ENCODE results near the gene POU6F1. TPM values are rescaled to one million over a fixed set of nuclear protein-coding genes. Genes with fewer than 3 reads are reported as not detected.

POU6F1 gene
- total and polyA plus RNA-seq, 9 donors, result 4.6 to 10.3 (median 7.6) TPM

DNA sequence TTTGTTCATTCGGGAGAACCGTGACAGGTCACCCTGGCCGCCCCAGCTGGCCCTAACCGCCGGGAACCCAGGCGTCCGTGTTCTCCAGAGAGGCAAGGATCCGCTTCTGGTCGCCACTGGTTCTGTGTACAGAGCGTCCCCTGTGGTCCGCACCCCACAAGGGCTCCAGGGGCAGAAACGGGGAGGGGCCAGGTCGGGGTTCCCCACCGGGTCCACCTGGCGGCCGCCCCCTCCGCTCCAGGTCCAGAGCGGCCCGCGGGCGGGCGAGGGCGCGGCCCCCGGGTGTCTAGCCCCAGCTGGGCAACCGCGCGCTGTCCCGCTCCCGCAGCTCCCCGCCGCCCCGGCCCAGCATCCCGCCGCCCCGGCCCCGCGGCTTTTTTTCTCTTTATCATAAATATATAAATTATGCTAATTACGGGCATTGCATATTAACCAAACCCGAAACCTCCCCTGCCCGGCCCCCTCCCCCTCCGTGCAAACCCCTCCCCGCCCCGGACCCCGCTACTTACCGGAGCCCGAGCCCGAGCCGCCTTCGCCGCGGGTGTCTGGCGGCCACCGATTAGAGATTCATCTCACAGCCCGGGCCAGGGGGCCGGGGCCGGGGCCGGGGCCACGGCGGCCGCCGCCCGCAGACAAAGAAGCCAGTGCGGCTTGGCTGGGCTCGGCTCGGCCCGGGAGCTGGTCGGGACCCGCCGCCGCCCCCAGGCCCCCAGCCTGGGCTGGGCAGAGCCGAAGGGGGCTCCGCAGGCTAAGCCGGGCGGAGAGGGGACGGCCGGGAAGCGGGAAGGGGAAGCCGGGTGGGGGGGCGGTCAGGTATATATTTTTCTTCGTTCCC, 512 bp downstream of the POU6F1 start:
- Histone ChIP-seq H3K36me3 (ENCODE audit: control insufficient read depth, insufficient read depth, low read length) (no peaks in the 10 kb centered on the region), H3K27me3 (ENCODE audit: control insufficient read depth, insufficient read depth, low read length) (no peaks in the 10 kb centered on the region), H3K4me3 (ENCODE audit: low read length) (peak overlapping the region; percentile 82), H3K4me1 (ENCODE audit: control insufficient read depth, insufficient read depth, low read length) (peaks cover 15% of the 10 kb centered on the region), H3K27ac (ENCODE audit: low read length) (peak overlapping the region; percentile 94), H3K9me3 (replicated peaks; ENCODE audit: control insufficient read depth, low read depth, low read length) (no peaks in the 10 kb centered on the region)
- WGBS (ENCODE audit: insufficient coverage), result under 1% methylated on average over 43 of the region's 81 CpGs
- DNase-seq, result peak; percentile 45

- peak overlapping the region; percentile 82 for H3K4me3 ChIP-seq (ENCODE audit: low read length)
- no peaks in the 10 kb centered on the region for H3K36me3 ChIP-seq (ENCODE audit: control insufficient read depth, insufficient read depth, low read length)
- H3K27ac ChIP-seq (ENCODE audit: low read length), result peak overlapping the region; percentile 42
- no CpG with 5 or more reads among the region's 7 CpGs for WGBS (ENCODE audit: insufficient coverage)
- no peaks in the 10 kb centered on the region for H3K9me3 ChIP-seq (replicated peaks; ENCODE audit: control insufficient read depth, low read depth, low read length)
- DNase-seq, result no peak
- H3K4me1 ChIP-seq (ENCODE audit: control insufficient read depth, insufficient read depth, low read length), result peaks cover 15% of the 10 kb centered on the region
- no peaks in the 10 kb centered on the region for H3K27me3 ChIP-seq (ENCODE audit: control insufficient read depth, insufficient read depth, low read length)
Observed at GRCh38 chr12:51216642-51217041, 1.2 kb downstream of the POU6F1 start.

GRCh38 chr12:51214895-51215294, 3.0 kb downstream of the POU6F1 start:
- no peak overlapping the region for H3K4me3 ChIP-seq (ENCODE audit: low read length)
- peaks cover 15% of the 10 kb centered on the region for H3K4me1 ChIP-seq (ENCODE audit: control insufficient read depth, insufficient read depth, low read length)
- H3K27ac ChIP-seq (ENCODE audit: low read length), result no peak overlapping the region
- H3K36me3 ChIP-seq (ENCODE audit: control insufficient read depth, insufficient read depth, low read length), result no peaks in the 10 kb centered on the region
- no peaks in the 10 kb centered on the region for H3K9me3 ChIP-seq (replicated peaks; ENCODE audit: control insufficient read depth, low read depth, low read length)
- H3K27me3 ChIP-seq (ENCODE audit: control insufficient read depth, insufficient read depth, low read length), result no peaks in the 10 kb centered on the region
- 77% methylated on average over 3 of the region's 5 CpGs for WGBS (ENCODE audit: insufficient coverage)
- DNase-seq, result no peak

DNA sequence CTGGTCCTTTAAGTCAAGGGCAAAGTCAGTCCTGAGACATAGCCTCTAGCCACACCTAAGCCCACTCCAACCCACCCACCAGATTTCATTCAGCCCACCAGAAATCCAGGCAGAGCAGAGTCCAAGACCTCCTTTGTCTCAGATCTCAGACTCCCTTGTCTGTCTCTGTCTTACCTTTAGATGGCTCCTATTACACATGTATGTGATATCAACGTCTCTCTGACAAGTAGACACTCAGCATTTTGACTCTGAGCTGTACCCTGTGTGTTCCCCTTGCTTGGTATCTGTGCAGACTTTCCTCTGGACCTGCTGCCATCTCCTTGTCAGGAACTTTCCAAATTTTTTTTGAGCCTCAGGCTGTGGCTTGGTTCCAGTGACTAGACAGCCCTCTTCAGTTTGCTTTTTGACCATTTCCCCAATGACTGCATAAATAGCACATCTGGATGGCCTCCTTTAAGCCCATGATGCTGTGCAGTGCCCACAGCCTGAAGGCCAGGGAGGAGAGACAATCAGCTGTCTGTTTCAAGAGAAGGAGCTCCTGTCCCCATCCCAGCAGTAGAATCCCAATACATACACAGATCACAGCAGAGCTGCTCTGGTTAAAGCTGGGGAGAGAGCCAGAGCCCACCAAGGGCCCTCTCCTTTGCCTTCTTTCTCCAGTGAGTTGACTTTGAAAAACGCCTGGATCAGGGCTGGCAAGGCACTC, 7.0 kb downstream of the POU6F1 start:
- no peak overlapping the region for H3K27ac ChIP-seq (ENCODE audit: low read length)
- no peaks in the 10 kb centered on the region for H3K4me1 ChIP-seq (ENCODE audit: control insufficient read depth, insufficient read depth, low read length)
- DNase-seq, result no peak
- no peaks in the 10 kb centered on the region for H3K27me3 ChIP-seq (ENCODE audit: control insufficient read depth, insufficient read depth, low read length)
- H3K4me3 ChIP-seq (ENCODE audit: low read length), result no peak overlapping the region
- H3K36me3 ChIP-seq (ENCODE audit: control insufficient read depth, insufficient read depth, low read length), result no peaks in the 10 kb centered on the region
- WGBS (ENCODE audit: insufficient coverage), result 66% methylated on average over 2 of the region's 2 CpGs
- H3K9me3 ChIP-seq (replicated peaks; ENCODE audit: control insufficient read depth, low read depth, low read length), result no peaks in the 10 kb centered on the region

GRCh38 chr12:51209259-51209658, 8.6 kb downstream of the POU6F1 start:
- WGBS (ENCODE audit: insufficient coverage), result no CpG with 5 or more reads among the region's 2 CpGs
- Histone ChIP-seq H3K27me3 (ENCODE audit: control insufficient read depth, insufficient read depth, low read length) (no peaks in the 10 kb centered on the region), H3K4me3 (ENCODE audit: low read length) (no peak overlapping the region), H3K9me3 (replicated peaks; ENCODE audit: control insufficient read depth, low read depth, low read length) (no peaks in the 10 kb centered on the region), H3K27ac (ENCODE audit: low read length) (no peak overlapping the region), H3K36me3 (ENCODE audit: control insufficient read depth, insufficient read depth, low read length) (peaks cover 4% of the 10 kb centered on the region), H3K4me1 (ENCODE audit: control insufficient read depth, insufficient read depth, low read length) (no peaks in the 10 kb centered on the region)
- DNase-seq, result no peak

DNA sequence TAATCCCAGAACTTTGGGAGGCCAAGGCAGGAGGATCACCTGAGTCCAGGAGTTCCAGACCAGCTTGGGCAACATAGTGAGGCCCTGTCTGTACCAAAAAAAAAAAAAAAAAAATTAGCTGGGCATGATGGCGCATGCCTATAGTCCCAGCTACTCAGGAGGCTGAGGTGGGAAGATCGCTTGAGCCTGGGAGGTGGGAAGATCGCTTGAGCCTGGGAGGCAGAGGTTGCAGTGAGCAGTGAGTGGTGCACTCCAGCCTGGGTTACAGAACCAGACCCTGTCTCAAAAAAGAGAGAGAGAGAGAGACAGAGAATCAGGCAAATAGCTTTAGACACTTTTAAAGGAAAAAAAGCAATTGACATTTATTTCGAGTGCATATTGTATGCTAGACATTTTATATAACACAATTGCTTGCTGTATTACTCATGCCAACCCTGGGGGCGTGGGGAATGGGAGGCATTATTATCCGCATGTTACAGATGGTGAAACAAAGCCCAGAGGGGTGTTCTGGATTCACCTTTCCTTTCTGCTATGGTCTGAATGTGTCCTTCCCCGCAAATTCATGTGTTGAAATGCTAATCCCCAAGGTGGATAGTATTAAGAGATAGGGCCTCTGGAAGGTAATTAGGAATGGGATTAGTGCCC, 9.7 kb downstream of the POU6F1 start:
- Histone ChIP-seq H3K27me3 (ENCODE audit: control insufficient read depth, insufficient read depth, low read length) (no peaks in the 10 kb centered on the region), H3K9me3 (replicated peaks; ENCODE audit: control insufficient read depth, low read depth, low read length) (no peaks in the 10 kb centered on the region), H3K4me3 (ENCODE audit: low read length) (no peak overlapping the region), H3K4me1 (ENCODE audit: control insufficient read depth, insufficient read depth, low read length) (no peaks in the 10 kb centered on the region), H3K36me3 (ENCODE audit: control insufficient read depth, insufficient read depth, low read length) (peaks cover 8% of the 10 kb centered on the region), H3K27ac (ENCODE audit: low read length) (no peak overlapping the region)
- 100% methylated on average over 2 of the region's 7 CpGs for WGBS (ENCODE audit: insufficient coverage)
- no peak for DNase-seq

DNA sequence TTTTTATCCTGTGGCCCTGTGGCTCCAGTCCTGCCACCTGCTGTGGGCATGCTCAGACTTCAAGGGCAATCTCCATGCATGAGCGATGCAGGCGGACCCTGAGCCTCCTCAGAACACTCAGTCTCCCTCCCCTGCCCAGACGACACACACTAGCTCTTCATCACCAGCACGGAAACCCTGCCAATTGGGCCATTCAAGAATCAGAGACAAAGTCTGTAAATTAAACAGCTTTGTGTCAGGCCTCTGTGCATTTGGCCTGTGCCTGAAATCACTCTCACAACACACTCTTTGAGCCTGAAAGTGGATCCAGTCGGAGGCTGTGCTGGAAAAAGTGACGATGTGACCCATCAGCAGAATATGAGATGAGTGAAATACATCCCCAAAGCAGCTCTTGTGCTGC, 12.5 kb downstream of the POU6F1 start:
- Histone ChIP-seq H3K4me3 (ENCODE audit: low read length) (no peak overlapping the region), H3K36me3 (ENCODE audit: control insufficient read depth, insufficient read depth, low read length) (peaks cover 8% of the 10 kb centered on the region), H3K27me3 (ENCODE audit: control insufficient read depth, insufficient read depth, low read length) (no peaks in the 10 kb centered on the region), H3K9me3 (replicated peaks; ENCODE audit: control insufficient read depth, low read depth, low read length) (no peaks in the 10 kb centered on the region), H3K4me1 (ENCODE audit: control insufficient read depth, insufficient read depth, low read length) (no peaks in the 10 kb centered on the region), H3K27ac (ENCODE audit: low read length) (no peak overlapping the region)
- WGBS (ENCODE audit: insufficient coverage), result 82% methylated on average over 4 of the region's 6 CpGs
- no peak for DNase-seq

DNA sequence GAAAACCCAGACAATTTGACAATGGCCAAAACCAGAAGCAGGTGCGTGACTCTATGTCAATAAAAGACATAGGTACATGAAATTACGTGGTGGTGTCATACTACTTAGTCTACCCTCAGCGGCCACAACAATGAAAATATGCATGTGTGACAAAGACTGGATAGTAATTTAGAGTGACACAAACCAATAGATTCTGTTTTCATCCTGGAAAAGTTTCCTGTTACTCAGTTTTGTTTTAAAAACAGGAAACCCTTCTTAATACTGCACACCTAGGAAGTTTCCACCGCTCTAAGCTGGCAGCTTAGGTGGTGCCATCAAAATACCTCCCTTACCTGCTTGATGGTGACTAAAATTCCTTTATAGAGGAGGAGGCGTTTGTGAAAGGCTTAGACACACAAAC, 15.1 kb downstream of the POU6F1 start:
- no CpG with 5 or more reads among the region's 5 CpGs for whole genome bisulfite sequencing (ENCODE audit: insufficient coverage)
- H3K4me3 ChIP-seq (ENCODE audit: low read length), result no peak overlapping the region
- peaks cover 20% of the 10 kb centered on the region for H3K36me3 ChIP-seq (ENCODE audit: control insufficient read depth, insufficient read depth, low read length)
- no peaks in the 10 kb centered on the region for H3K4me1 ChIP-seq (ENCODE audit: control insufficient read depth, insufficient read depth, low read length)
- H3K9me3 ChIP-seq (replicated peaks; ENCODE audit: control insufficient read depth, low read depth, low read length), result no peaks in the 10 kb centered on the region
- H3K27ac ChIP-seq (ENCODE audit: low read length), result no peak overlapping the region
- H3K27me3 ChIP-seq (ENCODE audit: control insufficient read depth, insufficient read depth, low read length), result no peaks in the 10 kb centered on the region
- DNase-seq, result no peak

DNA sequence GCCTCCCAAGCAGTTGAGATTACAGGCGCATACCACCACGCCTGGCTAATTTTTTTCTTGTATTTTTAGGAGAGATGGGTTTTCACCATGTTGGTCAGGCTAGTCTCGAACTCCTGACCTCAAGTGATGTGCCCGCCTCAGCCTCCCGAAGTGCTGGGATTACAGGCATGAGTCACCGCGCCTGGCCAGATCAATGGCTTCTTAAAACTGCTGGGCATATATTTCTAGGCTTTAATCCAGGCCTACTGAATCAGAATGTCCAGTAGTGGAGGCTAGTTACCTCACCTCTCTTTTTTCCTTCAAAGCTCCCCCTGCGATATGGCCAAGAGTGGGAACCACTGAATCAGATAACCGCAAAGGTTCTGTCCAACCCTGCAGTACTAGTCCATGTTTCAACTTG, 17.1 kb downstream of the POU6F1 start:
- DNase-seq, result no peak
- Histone ChIP-seq H3K27ac (ENCODE audit: low read length) (no peak overlapping the region), H3K4me1 (ENCODE audit: control insufficient read depth, insufficient read depth, low read length) (no peaks in the 10 kb centered on the region), H3K36me3 (ENCODE audit: control insufficient read depth, insufficient read depth, low read length) (peaks cover 24% of the 10 kb centered on the region), H3K4me3 (ENCODE audit: low read length) (no peak overlapping the region), H3K9me3 (replicated peaks; ENCODE audit: control insufficient read depth, low read depth, low read length) (no peaks in the 10 kb centered on the region), H3K27me3 (ENCODE audit: control insufficient read depth, insufficient read depth, low read length) (no peaks in the 10 kb centered on the region)
- WGBS (ENCODE audit: insufficient coverage), result 88% methylated on average over 3 of the region's 9 CpGs

- Histone ChIP-seq H3K27ac (ENCODE audit: low read length) (no peak overlapping the region), H3K27me3 (ENCODE audit: control insufficient read depth, insufficient read depth, low read length) (no peaks in the 10 kb centered on the region), H3K36me3 (ENCODE audit: control insufficient read depth, insufficient read depth, low read length) (peaks cover 21% of the 10 kb centered on the region), H3K4me1 (ENCODE audit: control insufficient read depth, insufficient read depth, low read length) (no peaks in the 10 kb centered on the region), H3K4me3 (ENCODE audit: low read length) (no peak overlapping the region), H3K9me3 (replicated peaks; ENCODE audit: control insufficient read depth, low read depth, low read length) (no peaks in the 10 kb centered on the region)
- WGBS (ENCODE audit: insufficient coverage), result 79% methylated on average over 5 of the region's 7 CpGs
- DNase-seq, result no peak
Observed at GRCh38 chr12:51200156-51200555, 17.7 kb downstream of the POU6F1 start.

Data from muscle of leg (tissue), 11 donors.